Epithelial cell of esophagus (primary cell): ENCODE measurements around the gene TNRC6B.
"Not testable (repeated sequence)": the region's sequence is repeated elsewhere in the genome, so short reads cannot be mapped to it uniquely, and the experiment has no call there.

Experiments used
- DNase-seq: peaks from one replicate; pipeline ENCODE4 v3.0.0; 2010; ENCODE audit warnings: low read depth
- H3K4me3 ChIP-seq: 2 replicates; pipeline ENCODE4 v1.5.1; 2011; ENCODE audit warnings: mild to moderate bottlenecking, low read length, control low read depth
- TF ChIP-seq, protein P1 (sequence below): IDR thresholded peaks from 2 replicates; pipeline ENCODE4 v1.5.1; 2011; ENCODE audit warnings: low read depth, mild to moderate bottlenecking, low read length, control low read depth, inconsistent platforms; ENCODE audit not compliant: insufficient read depth; ENCODE audit errors: missing control alignments

Gene TNRC6B

DNA sequence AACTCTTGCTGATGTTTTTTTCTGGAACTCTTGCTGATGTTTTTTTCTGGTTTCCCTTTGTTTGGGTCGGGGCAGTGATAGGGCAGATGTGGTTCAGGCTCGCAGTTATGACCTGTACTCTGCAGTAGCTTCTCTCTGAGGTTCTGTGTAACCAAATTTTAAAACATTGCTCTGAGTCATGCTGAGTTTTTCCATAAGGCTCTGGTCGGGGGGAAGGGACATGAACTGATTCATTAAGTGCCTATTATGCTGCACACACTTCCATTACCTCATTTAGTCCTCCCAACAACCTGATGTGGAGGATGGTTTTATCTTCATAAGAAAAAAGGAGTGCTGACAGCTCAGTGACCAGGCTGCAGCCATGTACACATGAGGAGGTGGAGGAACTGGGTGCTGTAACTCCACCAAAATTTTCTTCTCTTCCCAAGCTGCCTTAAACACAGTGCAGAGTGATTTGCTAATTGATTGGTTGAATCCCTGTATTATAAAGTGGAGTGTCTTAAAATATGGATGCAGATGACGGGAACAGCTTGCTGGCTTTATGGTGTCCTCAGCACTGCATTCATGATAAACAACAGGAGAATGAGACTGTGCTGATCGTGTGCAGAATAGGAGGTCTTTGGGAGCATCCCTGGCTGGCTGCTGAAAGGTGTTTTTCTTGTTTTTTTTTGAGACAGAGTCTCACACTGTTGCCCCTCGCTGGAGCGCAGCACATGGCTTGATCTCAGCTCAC is 19.1 kb downstream of the TNRC6B start:
- TF ChIP-seq, protein P1, sequence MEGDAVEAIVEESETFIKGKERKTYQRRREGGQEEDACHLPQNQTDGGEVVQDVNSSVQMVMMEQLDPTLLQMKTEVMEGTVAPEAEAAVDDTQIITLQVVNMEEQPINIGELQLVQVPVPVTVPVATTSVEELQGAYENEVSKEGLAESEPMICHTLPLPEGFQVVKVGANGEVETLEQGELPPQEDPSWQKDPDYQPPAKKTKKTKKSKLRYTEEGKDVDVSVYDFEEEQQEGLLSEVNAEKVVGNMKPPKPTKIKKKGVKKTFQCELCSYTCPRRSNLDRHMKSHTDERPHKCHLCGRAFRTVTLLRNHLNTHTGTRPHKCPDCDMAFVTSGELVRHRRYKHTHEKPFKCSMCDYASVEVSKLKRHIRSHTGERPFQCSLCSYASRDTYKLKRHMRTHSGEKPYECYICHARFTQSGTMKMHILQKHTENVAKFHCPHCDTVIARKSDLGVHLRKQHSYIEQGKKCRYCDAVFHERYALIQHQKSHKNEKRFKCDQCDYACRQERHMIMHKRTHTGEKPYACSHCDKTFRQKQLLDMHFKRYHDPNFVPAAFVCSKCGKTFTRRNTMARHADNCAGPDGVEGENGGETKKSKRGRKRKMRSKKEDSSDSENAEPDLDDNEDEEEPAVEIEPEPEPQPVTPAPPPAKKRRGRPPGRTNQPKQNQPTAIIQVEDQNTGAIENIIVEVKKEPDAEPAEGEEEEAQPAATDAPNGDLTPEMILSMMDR, result no peak
- DNase-seq, result peak; percentile 92
- H3K4me3 ChIP-seq, result no peak overlapping the region

DNA sequence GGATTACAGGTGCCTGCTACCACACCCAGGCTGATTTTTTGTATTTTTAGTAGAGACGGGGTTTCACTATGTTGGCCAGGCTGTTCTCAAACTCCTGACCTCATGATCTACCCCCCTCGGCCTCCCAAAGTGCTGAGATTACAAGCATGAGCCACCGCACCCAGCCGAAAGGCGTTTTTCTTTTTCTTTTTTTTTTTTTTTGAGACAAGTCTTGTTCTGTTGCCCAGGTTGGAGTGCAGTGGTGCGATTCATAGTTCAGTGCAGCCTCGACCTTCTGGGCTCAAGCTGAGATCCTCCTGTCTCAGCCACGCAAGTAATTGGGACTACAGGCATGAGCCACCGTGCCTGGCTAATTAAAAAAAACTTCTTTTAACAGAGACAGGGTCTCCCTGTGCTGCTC is 19.7 kb downstream of the TNRC6B start:
- DNase-seq, H3K4me3 ChIP-seq: not testable (repeated sequence)

DNA sequence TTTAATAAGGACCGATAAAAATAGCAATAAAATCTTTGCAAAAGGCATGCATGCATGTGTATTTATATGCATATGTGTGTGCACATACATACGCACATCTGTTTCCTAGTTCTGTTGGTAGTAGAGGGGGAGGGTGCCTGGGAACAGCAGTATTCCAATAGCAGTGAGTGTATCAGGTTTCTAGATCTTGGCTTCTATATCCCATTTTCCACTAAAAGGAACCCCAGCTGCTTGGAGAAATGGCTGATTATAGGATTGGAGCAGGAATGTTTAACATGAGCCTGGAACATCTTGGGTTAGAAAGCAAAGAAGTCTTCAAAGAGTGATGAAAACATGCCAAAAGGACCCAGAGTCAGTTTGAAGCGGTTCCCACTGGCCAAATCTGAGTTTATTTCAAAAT is 21.0 kb downstream of the TNRC6B start:
- no peak overlapping the region for H3K4me3 ChIP-seq
- no peak for DNase-seq
- TF ChIP-seq, protein P1, result no peak

DNA sequence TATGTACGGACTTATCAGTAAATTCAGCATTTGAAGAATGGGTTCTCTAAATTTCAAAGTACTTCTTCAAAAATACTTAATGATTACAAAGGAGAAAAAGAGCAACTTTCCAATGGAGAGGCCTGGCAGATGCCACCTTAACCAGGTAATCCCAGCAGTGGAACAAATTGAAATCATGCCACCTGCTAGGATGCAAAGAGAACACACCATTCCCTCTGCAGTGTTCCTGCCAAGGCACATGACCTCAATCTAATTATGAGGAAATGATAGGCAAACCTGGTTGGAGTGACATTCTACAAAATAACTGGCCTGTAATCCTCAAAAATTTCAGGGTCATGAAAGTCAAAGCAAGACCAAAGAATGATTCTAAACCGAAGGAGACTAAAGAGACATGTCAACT is 21.5 kb downstream of the TNRC6B start:
- no peak for DNase-seq

DNA sequence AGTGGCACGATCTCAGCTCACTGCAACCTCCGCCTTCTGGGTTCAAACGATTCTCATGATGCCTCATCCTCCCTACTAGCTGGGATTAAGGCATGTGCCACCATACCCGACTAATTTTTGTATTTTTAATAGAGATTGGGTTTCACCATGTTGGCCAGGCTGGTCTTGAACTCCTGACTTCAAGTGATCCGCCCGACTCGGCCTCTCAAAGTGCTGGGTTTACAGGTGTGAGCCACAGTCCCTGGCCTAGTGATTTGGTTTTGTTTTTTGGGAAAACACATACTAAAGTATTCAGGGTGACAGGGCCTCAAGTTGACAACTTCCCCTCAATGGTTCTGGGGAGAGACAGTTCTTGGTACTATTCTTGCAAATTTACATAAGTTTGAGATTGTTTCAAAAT is 22.1 kb downstream of the TNRC6B start:
- TF ChIP-seq, protein P1, result no peak
- DNase-seq, result no peak
- H3K4me3 ChIP-seq, result no peak overlapping the region

More for the DNA sequence above, 21.5 kb downstream of the TNRC6B start:
- no peak overlapping the region for H3K4me3 ChIP-seq
- TF ChIP-seq, protein P1, result no peak

DNA sequence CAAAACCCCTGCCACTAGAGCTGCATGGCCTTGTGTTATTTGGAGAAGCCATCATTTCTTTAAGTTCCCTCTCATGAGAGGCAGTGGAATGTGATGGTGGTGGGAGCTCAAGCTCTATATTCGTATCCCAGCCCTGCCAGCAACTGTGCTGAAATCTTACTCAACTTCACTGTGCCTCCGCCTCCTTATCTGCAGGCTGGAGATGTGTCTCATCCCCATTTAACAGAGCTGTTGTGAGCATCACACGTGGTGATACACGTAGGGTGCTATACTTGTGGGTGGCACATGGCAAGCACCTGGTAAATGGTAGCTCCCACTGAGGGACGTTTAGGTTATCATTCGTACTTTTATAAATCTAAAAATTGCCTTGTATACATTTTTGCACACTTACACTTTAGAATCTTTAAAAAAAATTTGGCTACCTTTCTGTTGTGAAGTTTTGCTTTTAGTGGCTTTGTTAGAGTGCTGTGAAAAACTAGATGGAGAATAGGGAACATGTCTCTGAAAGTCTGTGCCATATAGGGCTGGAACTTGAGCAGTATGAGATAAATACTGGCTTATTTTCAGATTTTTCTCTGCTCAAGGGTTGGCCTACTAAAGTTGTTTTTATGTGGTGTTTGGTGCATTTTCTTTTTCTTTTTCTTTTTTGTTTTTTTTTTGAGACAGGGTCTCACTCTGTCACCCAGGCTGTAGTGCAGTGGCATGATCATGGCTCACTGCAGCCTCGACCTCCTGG is 23.2 kb downstream of the TNRC6B start:
- no peak overlapping the region for H3K4me3 ChIP-seq
- TF ChIP-seq, protein P1, result no peak
- no peak for DNase-seq

DNA sequence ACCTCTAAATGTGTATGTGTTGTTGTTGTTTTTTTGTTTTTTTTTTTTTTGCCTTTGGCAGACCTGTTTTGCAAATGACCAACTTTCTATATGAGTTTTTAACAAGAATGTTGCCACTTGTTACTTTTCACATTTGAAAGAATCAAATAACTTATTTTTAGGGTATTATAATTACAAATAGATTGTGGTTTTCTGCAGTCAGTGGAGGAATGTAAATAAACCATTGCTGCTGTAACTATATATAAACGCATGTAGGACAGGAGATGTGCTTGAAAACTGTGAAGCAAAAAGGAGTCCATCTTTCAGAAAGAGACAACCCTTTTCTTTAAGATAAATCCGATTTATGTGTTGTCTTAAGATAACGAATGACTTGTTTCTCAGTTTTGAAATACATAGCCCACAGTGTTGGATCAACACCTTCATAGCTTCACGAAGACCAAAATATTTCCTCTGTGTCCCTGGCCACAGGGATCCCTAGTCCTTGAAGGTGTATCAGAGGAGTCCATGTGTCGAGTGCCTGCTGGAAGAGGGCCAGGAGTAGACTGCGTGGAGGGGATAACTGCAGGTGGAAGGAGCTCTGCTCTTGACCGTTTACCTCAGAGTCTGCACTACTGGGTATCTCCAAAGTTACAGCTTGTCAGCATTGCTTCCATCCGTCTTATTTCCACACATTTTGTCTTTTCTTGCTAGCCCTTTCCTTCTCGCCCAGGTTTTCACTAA is 24.7 kb downstream of the TNRC6B start:
- TF ChIP-seq, protein P1, result no peak
- H3K4me3 ChIP-seq, result no peak overlapping the region
- DNase-seq, result no peak
